GM23248 (cell line): ENCODE data around the gene TDRD12.

Source experiments
- EZH2 ChIP-seq: fragments of 200-600 bp; sonication (generic); IDR thresholded peaks from 2 replicates; pipeline ENCODE4 v1.6.1; 2018; ENCODE audit warnings: antibody characterized with exemption, mild to moderate bottlenecking; ENCODE audit not compliant: insufficient read depth, poor library complexity, severe bottlenecking
- EZH2phosphoT487 ChIP-seq: fragments of 200-600 bp; sonication (generic); IDR thresholded peaks from 2 replicates; pipeline ENCODE4 v1.6.1; 2018; ENCODE audit warnings: antibody characterized with exemption, moderate library complexity, mild to moderate bottlenecking, low read depth; ENCODE audit not compliant: insufficient read depth

DNA sequence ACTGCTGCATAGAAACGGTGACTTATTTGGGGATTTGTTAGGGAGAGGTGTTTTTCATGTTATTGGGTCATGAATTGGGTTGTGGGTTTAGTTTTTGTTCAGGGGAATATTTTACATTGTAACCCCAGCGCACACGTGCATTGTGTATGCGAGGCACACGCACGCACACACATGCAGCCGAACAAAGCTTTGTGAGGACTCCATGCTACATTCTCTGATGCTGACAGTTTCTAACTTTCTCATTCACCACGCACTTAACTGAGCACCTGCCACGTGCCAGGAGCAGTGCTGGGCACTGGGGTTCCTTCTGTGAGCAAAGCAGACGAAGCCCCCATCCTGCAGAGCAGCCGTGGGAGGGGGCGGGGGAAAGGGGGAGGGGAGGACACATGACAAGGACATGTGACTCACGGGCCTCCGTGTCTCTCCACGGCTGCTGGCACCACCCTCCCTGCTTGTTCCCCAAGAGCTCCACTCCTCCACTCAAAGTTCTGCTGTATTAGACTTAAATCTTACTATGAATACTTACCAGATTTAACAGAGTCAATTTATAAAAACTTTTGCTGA is 94.4 kb downstream of the TDRD12 start:
- TF ChIP-seq EZH2phosphoT487 = no peak
- no peak for TF ChIP-seq EZH2
